ENCODE data around the gene PACSIN3.

Gene PACSIN3

DNA sequence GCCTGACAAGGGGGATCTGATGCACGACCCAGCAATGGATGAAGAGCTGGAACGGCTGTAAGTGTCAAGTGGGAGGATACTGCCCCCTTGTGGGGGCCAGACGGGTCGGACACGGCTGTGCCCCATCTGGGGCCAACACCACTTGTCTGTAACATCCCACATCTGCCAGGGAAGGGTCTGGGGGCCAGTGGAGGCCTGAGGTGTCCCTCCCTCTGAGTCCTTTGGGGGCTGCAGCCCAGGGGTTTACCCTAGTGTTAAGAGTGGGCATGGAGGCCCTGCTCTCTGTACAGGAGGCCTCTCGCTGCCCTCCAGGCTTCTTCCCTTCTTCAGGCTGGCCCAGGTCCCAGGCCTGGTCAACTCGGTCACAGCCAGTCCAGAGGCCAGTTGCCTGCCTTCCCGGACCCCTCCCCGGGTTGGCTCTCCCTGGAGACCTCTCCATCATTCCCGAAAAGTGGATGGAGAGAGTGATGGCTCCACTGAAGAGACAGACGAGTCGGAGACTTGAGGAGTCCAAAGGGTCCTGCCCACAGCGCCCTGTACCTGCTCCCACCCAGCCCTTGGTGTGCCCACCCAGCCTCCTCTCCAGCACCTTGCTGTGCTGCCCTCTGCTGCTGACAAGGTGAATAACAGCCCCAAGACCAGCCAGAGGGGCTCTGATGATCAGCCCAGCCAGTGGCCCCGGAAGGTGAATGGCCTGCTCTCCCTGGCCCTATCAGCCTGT is 24.9 kb downstream of the PACSIN3 start:
- DNase-seq: peak; percentile 78 to 85
- TF ChIP-seq GATA1 (IDR thresholded peaks at IDR 0.05; ENCODE audit: low read depth, low read length): no peak
- TF ChIP-seq POLR2A (IDR thresholded peaks at IDR 0.05; ENCODE audit: low read length): no peak

DNA sequence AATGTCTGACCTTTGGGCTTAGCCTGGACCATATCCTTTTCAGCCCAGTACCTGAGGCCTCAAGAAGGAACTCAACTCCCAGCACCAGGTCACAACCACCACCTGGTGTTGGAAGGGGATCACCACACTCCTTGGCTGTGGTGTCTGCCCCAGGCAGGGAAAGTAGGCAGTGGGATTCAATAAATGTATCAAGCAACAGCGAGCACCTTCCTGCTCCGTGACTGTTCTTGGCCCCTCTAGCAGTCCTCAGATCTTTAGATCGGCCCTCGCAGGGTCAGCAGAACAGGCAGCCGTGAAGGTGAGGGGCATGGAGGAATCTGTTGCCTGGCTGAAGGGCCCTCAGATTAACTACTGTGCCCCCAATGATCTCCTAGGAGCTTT is 25.5 kb downstream of the PACSIN3 start:
- no peak for DNase-seq
- no peak for TF ChIP-seq GATA1 (IDR thresholded peaks at IDR 0.05; ENCODE audit: low read depth, low read length)
- no peak for TF ChIP-seq POLR2A (IDR thresholded peaks at IDR 0.05; ENCODE audit: low read length)

DNA sequence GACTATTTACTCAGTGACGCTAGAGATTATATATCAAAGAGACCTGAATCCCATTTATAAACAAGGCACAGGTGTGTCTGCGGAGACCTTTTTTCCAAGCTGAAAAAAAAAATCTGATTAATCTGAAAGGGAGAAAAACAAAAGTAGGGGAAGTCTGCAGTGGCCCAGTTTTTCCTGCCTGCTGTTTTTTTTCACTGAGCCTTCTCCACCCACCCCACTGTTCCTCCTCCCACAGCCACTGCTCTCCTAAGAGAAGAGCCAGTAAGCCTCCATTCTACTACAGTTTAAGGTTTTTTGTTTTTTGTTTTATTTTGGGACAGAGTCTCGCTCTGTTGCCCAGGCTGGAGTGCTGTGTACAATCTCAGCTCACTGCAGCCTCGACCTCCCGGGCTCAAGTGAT is 28.0 kb downstream of the PACSIN3 start:
- TF ChIP-seq GATA1 (IDR thresholded peaks at IDR 0.05; ENCODE audit: low read depth, low read length) (no peak), POLR2A (IDR thresholded peaks at IDR 0.05; ENCODE audit: low read length) (no peak)
- no peak for DNase-seq

DNA sequence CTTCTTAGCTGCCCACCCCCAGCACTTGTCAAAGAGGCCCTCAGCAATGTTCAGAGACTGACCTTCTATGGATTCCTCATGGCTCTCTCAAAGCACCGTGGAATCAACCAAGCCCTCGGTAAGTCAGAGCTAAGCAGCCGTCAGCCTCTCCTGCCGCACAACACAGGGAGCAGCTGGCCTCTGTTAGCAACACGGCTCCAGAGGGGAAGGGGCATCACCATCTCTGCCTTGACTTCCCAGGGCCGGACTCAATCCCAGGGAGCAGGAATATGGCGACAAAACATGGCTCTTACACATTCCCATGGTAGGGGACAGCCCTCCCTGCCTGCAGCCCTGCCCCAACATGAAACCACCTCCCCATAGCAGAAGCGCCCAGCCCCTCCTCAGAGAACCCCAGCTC is 28.4 kb downstream of the PACSIN3 start:
- DNase-seq: no peak
- TF ChIP-seq GATA1 (IDR thresholded peaks at IDR 0.05; ENCODE audit: low read depth, low read length) (no peak), POLR2A (IDR thresholded peaks at IDR 0.05; ENCODE audit: low read length) (no peak)

DNA sequence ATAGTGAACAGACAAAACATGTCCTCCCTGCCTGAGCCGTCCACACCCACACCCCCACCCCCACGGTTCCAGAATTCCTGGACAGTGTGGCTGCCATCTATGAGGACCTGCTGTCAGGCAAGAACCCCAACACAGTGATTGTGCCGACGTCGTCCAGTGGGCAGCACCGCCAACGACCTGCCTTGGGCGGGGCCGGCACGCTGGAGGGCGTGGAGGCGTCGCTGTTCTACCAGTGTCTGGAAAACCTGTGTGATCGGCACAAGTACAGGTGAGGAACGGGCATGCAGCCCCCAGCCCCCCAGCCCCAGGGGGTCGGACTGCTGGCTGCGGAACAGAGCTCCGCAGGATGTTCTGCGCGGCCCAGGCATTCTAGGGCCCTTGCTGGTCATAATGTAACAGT is 29.3 kb downstream of the PACSIN3 start:
- no peak for TF ChIP-seq GATA1 (IDR thresholded peaks at IDR 0.05; ENCODE audit: low read depth, low read length)
- no peak for TF ChIP-seq POLR2A (IDR thresholded peaks at IDR 0.05; ENCODE audit: low read length)
- DNase-seq: no peak

DNA sequence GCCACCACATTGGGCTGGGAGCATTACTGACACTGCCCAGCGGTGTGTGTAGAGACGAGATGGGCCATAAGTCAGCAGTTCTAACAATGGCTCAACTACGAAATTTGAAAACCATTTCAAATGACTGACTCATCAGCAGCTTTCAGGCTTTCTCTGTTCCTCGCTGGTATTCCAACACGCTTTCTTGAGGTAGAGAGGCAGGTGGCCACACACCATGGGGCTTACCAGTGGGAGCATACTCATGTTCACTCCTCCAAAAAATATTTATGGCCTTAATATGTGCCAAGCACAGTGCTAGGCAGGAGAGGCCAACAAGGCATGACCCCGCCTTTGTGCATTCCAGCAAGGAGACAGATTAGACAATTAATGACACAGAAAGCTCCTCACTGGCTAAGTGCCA is 29.9 kb downstream of the PACSIN3 start:
- TF ChIP-seq GATA1 (IDR thresholded peaks at IDR 0.05; ENCODE audit: low read depth, low read length): no peak
- no peak for TF ChIP-seq POLR2A (IDR thresholded peaks at IDR 0.05; ENCODE audit: low read length)
- no peak for DNase-seq

DNA sequence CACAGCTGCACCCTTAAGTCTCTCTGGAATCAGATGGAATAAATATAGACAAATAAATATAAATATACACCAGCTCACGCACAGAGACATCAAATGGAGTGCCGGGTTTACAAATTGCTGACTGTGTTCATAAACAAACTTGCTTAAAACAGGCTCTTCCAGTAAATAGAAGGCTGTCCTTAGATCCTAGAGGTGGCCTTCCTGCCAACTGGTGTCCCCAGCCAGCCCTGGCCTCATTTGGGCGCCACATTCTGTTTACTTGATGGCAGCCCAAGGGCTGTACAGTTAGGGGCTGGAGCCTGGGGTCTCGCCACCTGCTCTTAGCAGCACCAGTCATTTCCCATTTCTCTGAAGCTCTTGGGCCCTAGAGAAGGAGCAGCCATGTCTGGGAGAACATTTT is 30.4 kb downstream of the PACSIN3 start:
- TF ChIP-seq POLR2A (IDR thresholded peaks at IDR 0.05; ENCODE audit: low read length): no peak
- TF ChIP-seq GATA1 (IDR thresholded peaks at IDR 0.05; ENCODE audit: low read depth, low read length): no peak
- DNase-seq: no peak

DNA sequence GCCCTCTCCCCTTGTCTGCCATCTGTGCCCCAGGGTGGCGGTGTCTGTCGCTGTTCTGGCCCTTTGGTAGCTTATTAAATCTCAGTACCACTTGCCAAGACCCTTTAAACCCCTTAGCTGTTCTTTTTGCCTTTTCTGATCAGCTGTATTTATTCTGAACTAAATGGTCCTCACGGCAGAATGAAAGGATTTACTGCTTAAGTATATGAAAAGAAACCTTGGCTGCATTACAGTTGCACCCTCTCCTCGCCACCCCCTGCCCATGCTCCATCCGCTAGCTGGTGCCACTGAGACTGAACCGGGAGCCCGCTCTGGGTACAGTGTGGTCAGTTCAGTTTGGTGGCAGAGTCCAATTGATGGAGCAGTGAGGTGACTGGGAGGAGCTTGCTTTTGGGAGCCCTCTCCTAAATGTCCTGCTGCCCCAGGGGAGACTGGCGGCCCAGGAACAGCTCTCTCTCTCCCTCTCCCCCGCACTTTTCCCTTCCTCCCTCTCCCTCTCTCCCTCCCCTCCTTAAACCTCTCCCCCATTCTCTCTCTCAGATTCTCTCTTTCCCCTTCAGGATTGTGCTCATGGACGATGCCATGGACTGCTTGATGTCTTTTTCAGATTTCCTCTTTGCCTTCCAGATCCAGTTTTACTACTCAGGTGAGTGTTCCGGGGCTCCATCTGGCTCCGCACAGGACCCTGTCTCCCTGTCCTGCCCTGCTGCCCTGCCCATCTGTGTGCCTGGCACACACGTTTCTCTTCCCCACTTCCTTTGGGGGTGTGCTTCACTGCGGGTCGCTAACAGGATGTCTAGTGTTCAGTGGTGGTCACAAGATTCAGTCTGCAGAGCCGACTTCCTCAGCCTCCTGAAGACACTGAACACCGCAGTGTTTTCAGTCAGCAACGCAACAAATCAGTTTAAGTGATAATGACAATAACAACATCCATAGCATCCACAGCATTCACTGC is 31.3 kb downstream of the PACSIN3 start:
- DNase-seq: no peak
- TF ChIP-seq GATA1 (IDR thresholded peaks at IDR 0.05; ENCODE audit: low read depth, low read length): no peak
- TF ChIP-seq POLR2A (IDR thresholded peaks at IDR 0.05; ENCODE audit: low read length): no peak

DNA sequence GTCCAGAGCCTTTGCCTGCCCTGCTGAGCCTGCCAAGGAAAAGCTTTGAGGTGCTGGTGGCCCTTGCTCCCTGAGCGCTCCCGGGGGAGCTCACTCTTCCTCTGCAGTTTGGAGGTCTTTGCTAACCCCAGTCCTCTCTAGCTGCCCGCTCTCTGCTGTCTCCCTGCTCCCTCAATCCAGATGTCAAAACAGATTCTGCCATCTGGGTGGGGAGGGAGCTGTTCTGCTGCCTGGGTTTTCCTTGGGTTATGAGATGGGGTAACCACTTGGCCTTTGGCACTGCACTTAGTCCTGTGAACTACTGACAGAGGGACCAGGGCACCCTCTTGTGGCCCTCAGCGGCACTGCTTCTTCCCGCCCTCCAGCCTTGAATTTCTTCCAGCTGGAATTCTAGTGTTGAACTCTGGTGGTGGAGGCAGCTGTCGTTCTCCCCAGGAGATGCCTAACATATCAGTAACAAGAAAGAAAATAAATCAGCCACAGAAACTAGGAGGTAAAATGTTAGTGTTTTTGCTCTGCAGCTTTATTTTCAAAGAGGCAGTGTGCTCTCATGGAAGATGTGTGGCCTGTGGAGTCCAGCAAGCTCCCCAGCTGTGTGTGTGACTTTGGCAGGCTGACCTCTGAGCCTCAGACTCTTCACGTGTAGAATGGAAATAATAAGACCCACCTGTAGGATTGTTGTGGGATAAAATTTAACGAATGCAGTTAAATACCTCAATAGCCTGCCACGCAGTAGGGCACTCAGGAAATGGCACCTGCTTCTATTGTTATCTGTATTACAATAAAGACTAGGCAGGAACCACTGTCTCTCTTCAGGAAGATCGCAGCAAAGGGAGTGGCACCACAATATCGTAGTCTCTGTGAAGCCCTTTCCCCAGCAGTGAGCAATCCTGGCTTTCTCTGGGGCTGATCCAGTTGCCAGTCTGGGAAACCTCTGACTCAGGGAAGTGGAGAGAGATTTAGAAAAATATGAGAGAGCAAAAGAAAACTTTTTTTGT is 33.0 kb downstream of the PACSIN3 start:
- DNase-seq: peak; percentile 72 to 84
- no peak for TF ChIP-seq GATA1 (IDR thresholded peaks at IDR 0.05; ENCODE audit: low read depth, low read length)
- TF ChIP-seq POLR2A (IDR thresholded peaks at IDR 0.05; ENCODE audit: low read length): no peak

DNA sequence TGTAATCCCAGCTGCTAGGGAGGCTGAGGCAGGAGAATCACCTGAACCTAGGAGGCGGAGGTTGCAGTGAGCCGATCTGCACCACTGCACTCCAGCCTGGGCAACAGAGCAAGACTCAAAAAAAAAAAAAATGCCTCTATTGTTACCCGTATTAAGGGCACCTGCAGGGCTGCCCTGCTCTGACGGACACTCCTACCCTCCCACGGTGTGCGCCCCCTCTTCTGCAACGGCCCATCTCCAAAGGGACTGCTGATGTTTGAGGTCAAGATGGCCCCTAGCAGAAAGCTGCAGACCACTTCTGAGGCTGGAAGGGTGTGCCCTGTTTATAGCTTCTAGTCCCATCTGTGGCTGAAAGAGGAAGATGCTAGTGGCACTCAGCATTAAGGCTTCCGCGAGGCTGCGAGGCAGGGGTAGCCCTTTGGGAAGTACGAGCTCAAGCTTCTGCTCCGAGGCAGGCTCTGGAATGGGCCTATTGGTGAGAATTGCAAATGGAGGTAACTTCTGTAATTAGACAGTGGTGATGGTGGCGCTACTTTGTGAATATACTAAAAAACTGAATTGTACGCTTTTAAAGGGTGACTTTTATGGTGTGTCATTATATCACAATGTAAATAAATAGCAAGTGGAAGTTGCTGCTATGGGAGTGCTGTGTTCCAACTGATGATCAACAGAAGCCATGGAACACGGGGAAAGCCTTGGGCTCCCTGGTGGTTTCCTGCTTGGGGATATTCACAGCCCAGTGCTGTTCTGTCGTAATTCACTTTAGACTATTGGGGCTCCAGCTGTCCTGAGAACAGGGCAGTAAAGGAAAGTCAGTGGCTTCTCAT is 33.9 kb downstream of the PACSIN3 start:
- no peak for DNase-seq
- TF ChIP-seq GATA1 (IDR thresholded peaks at IDR 0.05; ENCODE audit: low read depth, low read length) (no peak), POLR2A (IDR thresholded peaks at IDR 0.05; ENCODE audit: low read length) (no peak)

DNA sequence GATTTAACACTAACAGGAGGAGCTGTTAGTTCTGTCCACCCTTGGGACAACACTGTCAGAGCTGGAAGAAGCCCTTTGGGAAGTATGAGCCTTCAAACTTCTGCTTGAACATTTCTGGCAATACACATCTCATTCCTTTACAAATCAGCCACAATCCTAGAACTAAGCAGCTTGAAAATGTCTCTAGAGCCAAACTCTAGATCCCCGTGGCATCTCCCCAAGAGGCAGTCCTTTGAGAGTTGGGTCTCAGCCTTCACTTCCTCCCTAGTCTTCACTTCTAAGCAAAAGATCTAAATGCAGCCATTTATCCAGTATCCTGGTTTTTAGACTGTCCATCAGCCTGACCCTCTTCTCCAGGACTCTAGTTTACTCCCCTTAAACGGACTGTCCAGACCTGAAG is 36.5 kb downstream of the PACSIN3 start:
- TF ChIP-seq GATA1 (IDR thresholded peaks at IDR 0.05; ENCODE audit: low read depth, low read length): no peak
- no peak for TF ChIP-seq POLR2A (IDR thresholded peaks at IDR 0.05; ENCODE audit: low read length)

DNA sequence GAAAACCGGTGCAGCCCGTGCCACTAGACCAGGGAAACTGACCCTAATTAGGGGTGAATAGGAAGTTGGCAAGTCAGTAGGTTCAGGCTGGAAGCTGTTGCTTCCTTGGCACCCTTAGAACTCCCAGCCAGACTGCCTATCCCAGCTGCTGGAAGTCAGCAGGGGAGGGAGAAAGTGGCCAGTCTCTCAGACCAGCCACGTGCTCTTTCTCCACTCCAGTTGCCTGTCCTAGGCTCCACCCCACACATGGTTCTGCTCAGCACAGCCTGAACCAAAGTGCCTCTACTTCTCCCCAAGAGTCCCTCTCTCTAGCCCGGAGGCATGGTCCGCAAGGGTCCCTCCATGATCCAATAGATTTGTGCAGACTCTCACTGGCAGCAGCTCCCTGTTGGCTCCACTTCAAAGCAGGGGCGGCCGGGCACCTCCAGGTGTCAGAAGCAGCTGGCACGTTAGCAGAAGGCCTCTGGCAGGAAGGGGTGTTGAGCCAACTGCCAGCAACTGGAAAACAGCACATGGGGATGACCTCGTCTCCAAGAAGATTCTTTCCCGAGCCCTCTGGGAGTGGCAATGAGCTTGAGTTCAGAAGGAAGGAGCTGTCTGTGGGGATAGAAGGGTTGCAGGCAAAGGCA is 37.2 kb downstream of the PACSIN3 start:
- no peak for DNase-seq
- TF ChIP-seq POLR2A (IDR thresholded peaks at IDR 0.05; ENCODE audit: low read length) (no peak), GATA1 (IDR thresholded peaks at IDR 0.05; ENCODE audit: low read depth, low read length) (no peak)

More for the DNA sequence above, 36.5 kb downstream of the PACSIN3 start:
- no peak for DNase-seq

Data from erythroblast (primary cell).